Loucy (cell line): ENCODE data around the gene FOS.

ENCODE experiments used
- CTCF ChIP-seq: fragments of 200-600 bp; sonication (generic); conservative IDR thresholded peaks from 2 replicates; pipeline ENCODE4 v1.5.1; 2014; ENCODE audit warnings: mild to moderate bottlenecking, antibody characterized with exemption, low read length
- EZH2phosphoT487 ChIP-seq: fragments of 200-600 bp; IDR thresholded peaks from 2 replicates; pipeline ENCODE4 v1.6.1; 2018; ENCODE audit warnings: antibody characterized with exemption, mild to moderate bottlenecking, moderate library complexity, borderline replicate concordance

DNA sequence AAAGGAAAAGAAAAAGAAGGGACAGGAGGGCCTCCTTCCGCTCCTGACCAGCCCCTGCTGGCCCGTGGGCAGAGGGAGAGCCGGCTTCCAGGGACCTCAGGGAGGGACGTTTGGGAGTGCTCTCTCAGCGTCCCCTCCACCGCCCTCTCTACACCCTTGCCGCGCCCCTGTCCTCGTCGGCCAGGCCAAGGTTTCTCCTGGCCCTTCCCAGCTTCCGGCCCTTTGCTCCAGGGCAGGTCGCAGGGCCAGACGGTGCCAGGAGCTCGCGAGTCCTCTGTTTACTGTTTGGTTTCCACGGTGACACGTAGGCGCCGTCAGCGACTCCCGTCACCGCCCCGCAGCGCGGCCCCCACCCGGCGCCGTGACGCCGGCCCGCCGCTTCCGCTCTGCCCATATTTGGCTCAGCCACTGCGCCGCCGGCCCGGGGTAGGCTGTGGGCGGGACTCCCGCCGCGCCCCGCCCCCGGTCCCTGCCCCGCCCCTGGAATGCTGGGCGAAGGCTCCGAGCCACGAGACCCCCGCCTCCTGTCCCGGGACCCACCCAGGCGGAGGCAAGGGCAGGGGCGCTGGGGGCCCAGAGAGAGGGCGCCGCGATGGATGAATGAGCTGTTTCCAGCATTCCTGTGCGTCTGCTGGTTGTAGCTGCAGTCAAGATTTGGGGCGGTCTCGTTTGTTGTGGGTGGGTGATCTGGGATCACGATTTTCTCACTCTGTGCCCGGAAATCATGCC is 15.5 kb downstream of the FOS start:
- no peak for TF ChIP-seq CTCF
- no peak for TF ChIP-seq EZH2phosphoT487
